Natural killer cell (primary cell): ENCODE results near the gene PRKG1. TPM values are rescaled to one million over a fixed set of nuclear protein-coding genes. Genes with fewer than 3 reads are reported as not detected.

Experiments
- ATAC-seq, 3 donors: fragments of 150-1000 bp in 2 of 3; fragments of 200-7000 bp in 1 of 3; cut with Tn5 transposase; 1 replicate in 1 of 3; 2 replicates in 2 of 3; pipeline ENCODE4 v1.10.0; 2021; ENCODE audit warnings: mild to moderate bottlenecking in 2 of 3, moderate library complexity in 2 of 3
- DNase-seq, 2 donors: peaks; one replicate each; pipeline versions ENCODE4 v3.0.0 to v3.0.0-alpha.2; 2013 to 2021; ENCODE audit warnings: mixed read lengths in 1 of 2
- H3K27ac ChIP-seq: one replicate; pipeline ENCODE4 v1.5.1; 2013; ENCODE audit warnings: mild to moderate bottlenecking, low read length
- H3K27me3 ChIP-seq: one replicate; pipeline ENCODE4 v1.6.1; 2013; ENCODE audit warnings: low read length; ENCODE audit not compliant: control insufficient read depth, insufficient read depth
- H3K36me3 ChIP-seq: one replicate; pipeline ENCODE4 v1.6.1; 2013; ENCODE audit warnings: low read length; ENCODE audit not compliant: control insufficient read depth, insufficient read depth
- H3K4me1 ChIP-seq: one replicate; pipeline ENCODE4 v1.6.1; 2013; ENCODE audit warnings: low read length; ENCODE audit not compliant: control insufficient read depth, insufficient read depth
- H3K4me3 ChIP-seq: one replicate; pipeline ENCODE4 v1.5.1; 2013; ENCODE audit warnings: low read length
- H3K9me3 ChIP-seq: one replicate; pipeline ENCODE4 v1.6.1; 2013; ENCODE audit warnings: low read length; ENCODE audit not compliant: control insufficient read depth, insufficient read depth
- H3K27ac Mint-ChIP-seq, 2 donors: one replicate each; pipeline ENCODE4 v1.8.0; 2022; ENCODE audit warnings: mild to moderate bottlenecking in 2 of 2, mixed read lengths in 2 of 2, moderate library complexity in 1 of 2
- H3K27me3 Mint-ChIP-seq, 2 donors: one replicate each; pipeline ENCODE4 v1.8.0; 2022; ENCODE audit warnings: low read depth in 2 of 2, mixed read lengths in 2 of 2
- H3K36me3 Mint-ChIP-seq: one replicate; pipeline ENCODE4 v1.8.0; 2022; ENCODE audit warnings: mixed read lengths
- H3K4me1 Mint-ChIP-seq, 2 donors: one replicate each; pipeline ENCODE4 v1.8.0; 2022; ENCODE audit warnings: mixed read lengths in 2 of 2
- H3K4me3 Mint-ChIP-seq: one replicate; pipeline ENCODE4 v1.8.0; 2022; ENCODE audit warnings: mild to moderate bottlenecking, moderate library complexity, mixed read lengths
- H3K9me3 Mint-ChIP-seq, 2 donors: one replicate each; pipeline ENCODE4 v1.8.0; 2022; ENCODE audit warnings: mixed read lengths in 2 of 2
- CTCF ChIP-seq: fragments of 200-600 bp; IDR thresholded peaks from one replicate; pipeline ENCODE4 v1.8.0; 2022; ENCODE audit warnings: antibody characterized with exemption
- WGBS: methylation state at CpG from one replicate; pipeline ENCODE4 v1.1.7; 2013; ENCODE audit warnings: missing lambda C conversion rate; ENCODE audit not compliant: insufficient coverage; 5-methylcytosine and 5-hydroxymethylcytosine counted together
- intact Hi-C: fragments of 100-400 bp; cut with micrococcal nuclease; formaldehyde crosslinking; loops from one replicate; pipeline ENCODE4 v1.14.2; 2022
- total RNA-seq, 4 donors: library from RNA; stranded (reverse); fragments of 120-200 nt in 1 of 4; gene quantifications; one replicate each; pipeline versions ENCODE4 v1.2.3 to v1.2.4, GENCODE V29; 2013 to 2022

Gene PRKG1
- total RNA-seq, 3 donors from 2014 or later (not counting 1 experiment from before 2014, with no cell fraction given) = 0.23 to 0.41 (median 0.35) TPM

GRCh38 chr10:51079766-51080165 lies 5.5 kb downstream of the PRKG1 start:
- H3K4me1 Mint-ChIP-seq = peaks cover 0 to 6% of the 10 kb centered on the region in 2 donors
- 83% methylated on average over 1 of the region's 3 CpGs for WGBS

GRCh38 chr10:51080311-51081006 lies 6.2 kb downstream of the PRKG1 start:
- no peak overlapping the region for H3K4me3 ChIP-seq
- H3K27ac ChIP-seq = no peak overlapping the region
- no peaks in the 10 kb centered on the region for H3K9me3 Mint-ChIP-seq
- no peak for TF ChIP-seq CTCF
- no peaks in the 10 kb centered on the region for H3K4me1 ChIP-seq
- H3K9me3 ChIP-seq = no peaks in the 10 kb centered on the region
- no peak for ATAC-seq
- H3K27ac Mint-ChIP-seq = no peak overlapping the region
- H3K4me1 Mint-ChIP-seq = peaks cover 0 to under 1% of the 10 kb centered on the region in 2 donors
- H3K27me3 Mint-ChIP-seq = peaks cover 8 to 33% of the 10 kb centered on the region in 2 donors
- no peaks in the 10 kb centered on the region for H3K36me3 ChIP-seq
- no peak overlapping the region for H3K4me3 Mint-ChIP-seq
- 31% methylated on average over 5 of the region's 5 CpGs for WGBS
- H3K36me3 Mint-ChIP-seq = no peaks in the 10 kb centered on the region
- H3K27me3 ChIP-seq = peaks cover 7% of the 10 kb centered on the region
- no peak for DNase-seq
- intact Hi-C loops = no loop called here

More at GRCh38 chr10:51079766-51080165, 5.5 kb downstream of the PRKG1 start:
- H3K9me3 ChIP-seq = no peaks in the 10 kb centered on the region
- H3K4me3 ChIP-seq = no peak overlapping the region
- intact Hi-C loops = no loop called here
- Mint-ChIP-seq H3K27ac (no peak overlapping the region), H3K36me3 (no peaks in the 10 kb centered on the region), H3K27me3 (peaks cover 13 to 33% of the 10 kb centered on the region in 2 donors), H3K9me3 (no peaks in the 10 kb centered on the region), H3K4me3 (no peak overlapping the region)
- ATAC-seq (no peak), DNase-seq (no peak)
- H3K4me1 ChIP-seq = peaks cover 1% of the 10 kb centered on the region
- no peak overlapping the region for H3K27ac ChIP-seq
- H3K36me3 ChIP-seq = no peaks in the 10 kb centered on the region
- peaks cover 12% of the 10 kb centered on the region for H3K27me3 ChIP-seq
- no peak for TF ChIP-seq CTCF

GRCh38 chr10:51082857-51083256 lies 8.6 kb downstream of the PRKG1 start:
- Mint-ChIP-seq H3K36me3 (no peaks in the 10 kb centered on the region), H3K27me3 (peaks cover 3 to 22% of the 10 kb centered on the region in 2 donors), H3K27ac (no peak overlapping the region), H3K9me3 (no peaks in the 10 kb centered on the region), H3K4me1 (no peaks in the 10 kb centered on the region), H3K4me3 (no peak overlapping the region)
- Histone ChIP-seq H3K36me3 (no peaks in the 10 kb centered on the region), H3K4me3 (no peak overlapping the region), H3K4me1 (no peaks in the 10 kb centered on the region), H3K27me3 (no peaks in the 10 kb centered on the region), H3K27ac (no peak overlapping the region), H3K9me3 (no peaks in the 10 kb centered on the region)
- intact Hi-C loops = no loop called here
- TF ChIP-seq CTCF = no peak
- DNase-seq (no peak), ATAC-seq (no peak)

DNA sequence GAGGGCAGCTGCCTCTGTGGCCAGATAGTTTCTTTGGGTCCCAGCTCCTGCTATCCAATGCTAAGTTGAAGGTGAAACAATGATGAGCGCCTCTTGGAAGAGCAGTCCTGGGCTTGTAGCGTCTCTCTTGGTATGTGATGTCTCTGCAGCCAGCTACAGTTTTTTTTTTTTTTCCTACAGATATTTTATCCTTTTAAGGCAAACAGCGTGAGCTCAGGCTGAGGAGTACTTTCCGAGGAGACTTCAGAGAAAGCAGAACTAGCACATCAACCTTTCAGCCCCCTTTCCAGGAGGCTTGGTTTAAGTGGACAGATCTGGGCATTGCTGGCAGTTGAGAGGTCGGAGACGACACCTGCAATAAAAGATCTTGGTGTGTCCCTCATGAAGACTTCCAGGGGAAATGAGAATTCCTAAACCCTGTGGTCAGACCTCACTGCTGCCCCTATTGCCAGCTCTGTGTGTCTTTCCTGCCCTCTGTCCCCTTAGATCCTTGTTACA lies 9.1 kb downstream of the PRKG1 start:
- TF ChIP-seq CTCF = no peak
- 61% methylated on average over 6 of the region's 6 CpGs for WGBS
- ATAC-seq (no peak), DNase-seq (no peak)
- Mint-ChIP-seq H3K27me3 (peaks cover 3 to 22% of the 10 kb centered on the region in 2 donors), H3K27ac (no peak overlapping the region), H3K4me1 (no peaks in the 10 kb centered on the region), H3K9me3 (no peaks in the 10 kb centered on the region), H3K4me3 (no peak overlapping the region), H3K36me3 (no peaks in the 10 kb centered on the region)
- intact Hi-C loops = no loop called here
- H3K27ac ChIP-seq = no peak overlapping the region
- no peaks in the 10 kb centered on the region for H3K9me3 ChIP-seq
- no peaks in the 10 kb centered on the region for H3K27me3 ChIP-seq
- H3K4me3 ChIP-seq = no peak overlapping the region
- no peaks in the 10 kb centered on the region for H3K36me3 ChIP-seq
- H3K4me1 ChIP-seq = no peaks in the 10 kb centered on the region
